Neuron (in vitro differentiated cells): ENCODE measurements around the gene TEF.

Source experiments
- H2AFZ ChIP-seq: one replicate; pipeline ENCODE4 v1.6.1; 2013; ENCODE audit warnings: low read depth, mild to moderate bottlenecking, inconsistent platforms, low read length, moderate library complexity
- H3K27me3 ChIP-seq: one replicate; pipeline ENCODE4 v1.6.1; 2013; ENCODE audit warnings: low read length; ENCODE audit not compliant: insufficient read depth
- H3K36me3 ChIP-seq: one replicate; pipeline ENCODE4 v1.6.1; 2013; ENCODE audit warnings: low read length; ENCODE audit not compliant: insufficient read depth
- H3K4me1 ChIP-seq: one replicate; pipeline ENCODE4 v1.6.1; 2013; ENCODE audit warnings: low read length; ENCODE audit not compliant: insufficient read depth
- H3K4me3 ChIP-seq: 2 replicates; pipeline ENCODE4 v1.5.1; 2013; ENCODE audit warnings: mild to moderate bottlenecking, low read length, moderate library complexity
- H3K9me3 ChIP-seq: one replicate; pipeline ENCODE4 v1.6.1; 2013; ENCODE audit warnings: low read length

TEF gene

DNA sequence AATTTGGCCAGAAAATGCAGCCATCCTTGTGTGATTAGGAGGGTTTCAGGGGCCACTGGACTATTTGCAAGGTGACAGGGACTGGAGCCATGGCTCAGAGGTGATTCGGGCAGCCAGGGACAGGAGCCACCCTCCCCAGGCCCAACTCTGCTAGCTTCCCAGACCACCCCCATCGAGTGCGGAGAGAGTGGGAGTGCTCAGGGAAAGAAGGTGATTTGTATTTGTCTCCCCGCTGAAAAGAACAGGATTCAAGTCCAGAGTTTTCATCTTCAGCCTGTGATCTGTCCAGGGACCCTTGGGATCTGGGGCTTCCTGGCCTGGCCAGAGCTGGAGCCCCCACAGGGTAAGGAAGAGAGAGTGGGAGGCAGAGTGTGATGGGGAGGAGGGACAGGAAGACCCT is 22.4 kb upstream of the TEF start:
- Histone ChIP-seq H3K36me3 (peaks cover 43% of the 10 kb centered on the region), H3K9me3 (no peaks in the 10 kb centered on the region), H3K4me1 (no peaks in the 10 kb centered on the region)

DNA sequence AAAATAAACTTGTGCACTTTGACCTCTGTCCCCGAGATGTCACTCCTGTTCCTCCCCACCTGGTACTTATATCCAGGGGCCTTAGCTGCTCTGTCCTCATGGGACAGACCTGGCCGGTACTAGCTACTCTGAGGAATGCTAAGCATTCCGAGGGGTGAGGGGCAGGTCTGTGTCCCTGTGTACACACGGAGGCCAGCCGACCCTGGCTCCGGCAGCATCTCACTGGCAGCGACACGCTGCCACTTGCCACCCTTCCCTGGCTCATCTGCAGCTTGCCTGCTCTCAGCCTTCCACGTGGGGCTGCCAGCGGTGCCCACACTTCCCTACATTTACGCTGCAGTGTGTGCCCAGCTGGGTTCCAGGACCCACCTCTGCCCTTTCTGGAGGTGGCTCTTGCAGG is 21.6 kb upstream of the TEF start:
- no peak overlapping the region for H2AFZ ChIP-seq
- no peaks in the 10 kb centered on the region for H3K9me3 ChIP-seq
- H3K4me1 ChIP-seq = peaks cover 3% of the 10 kb centered on the region
- no peaks in the 10 kb centered on the region for H3K27me3 ChIP-seq
- H3K4me3 ChIP-seq = no peak overlapping the region
- peaks cover 35% of the 10 kb centered on the region for H3K36me3 ChIP-seq

More for the DNA sequence above, 22.4 kb upstream of the TEF start:
- Histone ChIP-seq H3K4me3 (no peak overlapping the region), H2AFZ (no peak overlapping the region), H3K27me3 (no peaks in the 10 kb centered on the region)

DNA sequence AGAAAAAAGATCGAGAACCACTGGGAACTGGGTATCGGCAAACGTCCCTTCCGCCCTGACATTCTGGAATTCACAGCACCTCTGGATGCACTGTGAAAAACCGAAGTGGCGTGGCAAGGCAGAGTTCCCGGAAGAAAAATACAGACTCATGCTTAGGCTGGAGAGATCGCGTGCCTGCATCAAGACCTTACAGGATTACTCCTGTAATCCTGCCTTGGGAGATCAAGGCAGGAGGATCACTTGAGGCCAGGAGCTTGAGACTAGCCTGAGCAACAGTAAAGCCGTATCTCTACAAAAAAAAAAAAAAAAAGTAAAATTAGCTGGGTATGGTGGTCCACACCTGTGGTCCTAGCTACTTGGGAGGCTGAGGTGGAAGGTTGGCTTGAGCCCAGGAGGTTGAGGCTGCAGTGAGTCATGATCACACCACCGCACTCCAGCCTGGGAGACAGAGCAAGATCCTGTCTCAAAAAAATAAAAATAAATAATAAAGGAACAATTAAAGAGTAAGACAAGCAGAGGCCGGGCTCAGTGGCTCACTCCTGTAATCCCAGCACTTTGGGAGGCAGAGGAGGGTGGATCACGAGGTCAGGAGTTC is 19.9 kb upstream of the TEF start:
- Histone ChIP-seq H3K27me3 (no peaks in the 10 kb centered on the region), H3K36me3 (peaks cover 19% of the 10 kb centered on the region), H3K4me3 (no peak overlapping the region), H3K9me3 (no peaks in the 10 kb centered on the region), H3K4me1 (peaks cover 4% of the 10 kb centered on the region), H2AFZ (no peak overlapping the region)

DNA sequence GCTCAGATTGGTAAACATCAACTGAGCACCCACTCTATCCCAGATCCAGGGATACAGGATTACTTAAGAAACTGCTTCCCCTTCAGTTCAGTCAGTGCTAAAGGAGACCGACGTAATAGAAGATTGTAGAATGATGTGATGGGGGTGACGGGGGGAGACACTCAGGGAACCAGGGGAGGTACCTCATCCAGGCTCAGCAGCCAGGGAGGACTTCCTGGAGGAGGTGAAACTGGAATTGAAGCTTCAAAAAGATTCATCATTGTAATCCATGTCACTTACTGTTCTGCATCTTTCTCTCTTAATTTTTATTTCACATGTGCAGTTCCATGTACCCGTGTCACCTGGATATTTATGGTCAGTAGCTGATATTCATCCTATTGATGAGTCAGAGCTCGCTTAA is 19.1 kb upstream of the TEF start:
- no peaks in the 10 kb centered on the region for H3K9me3 ChIP-seq
- H3K4me1 ChIP-seq = peaks cover 7% of the 10 kb centered on the region
- no peaks in the 10 kb centered on the region for H3K27me3 ChIP-seq
- no peak overlapping the region for H3K4me3 ChIP-seq
- peaks cover 13% of the 10 kb centered on the region for H3K36me3 ChIP-seq
- H2AFZ ChIP-seq = no peak overlapping the region

DNA sequence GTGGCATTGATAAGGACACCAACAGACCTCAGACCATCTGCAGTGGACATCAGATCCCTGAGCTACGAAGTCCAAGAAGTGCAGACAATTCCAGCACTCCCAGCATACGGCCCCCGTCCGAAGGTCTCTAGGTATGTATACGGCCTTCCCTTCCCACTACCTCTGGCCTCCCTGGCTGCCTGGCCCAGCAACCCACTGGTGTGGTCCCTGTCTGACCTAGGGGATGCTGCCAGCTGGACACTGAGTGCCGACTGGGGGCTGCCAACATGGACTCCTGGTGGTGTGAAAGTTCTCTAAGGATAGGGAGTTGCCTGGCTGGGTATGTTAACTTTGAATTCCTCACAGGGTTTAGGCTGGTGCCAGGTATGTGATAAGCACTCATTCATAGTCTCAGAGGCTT is 17.5 kb upstream of the TEF start:
- Histone ChIP-seq H3K27me3 (peaks cover 2% of the 10 kb centered on the region), H3K9me3 (no peaks in the 10 kb centered on the region), H3K4me1 (peaks cover 9% of the 10 kb centered on the region), H2AFZ (no peak overlapping the region), H3K36me3 (no peaks in the 10 kb centered on the region), H3K4me3 (no peak overlapping the region)

DNA sequence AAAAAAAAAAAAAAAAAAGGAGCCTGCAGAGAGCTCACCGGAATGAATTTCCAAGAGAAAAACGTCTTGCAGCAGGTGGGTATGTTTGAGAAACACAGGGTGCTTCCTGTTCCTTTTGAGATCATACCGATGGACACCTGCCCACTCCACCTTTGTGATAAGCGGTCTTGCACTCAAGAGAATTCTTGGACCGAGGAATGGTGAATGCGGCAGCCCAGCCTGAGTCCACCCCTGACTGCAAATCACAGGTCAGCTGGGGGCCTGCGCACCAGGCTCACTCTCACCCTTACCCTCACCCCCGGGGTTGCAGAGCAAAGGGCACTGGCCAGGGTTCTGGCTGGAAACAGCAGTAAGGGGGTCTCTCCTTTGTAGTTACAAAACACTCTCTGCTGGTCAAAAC is 16.8 kb upstream of the TEF start:
- Histone ChIP-seq H2AFZ (no peak overlapping the region), H3K4me1 (peaks cover 9% of the 10 kb centered on the region), H3K27me3 (peaks cover 2% of the 10 kb centered on the region), H3K4me3 (no peak overlapping the region), H3K9me3 (no peaks in the 10 kb centered on the region), H3K36me3 (no peaks in the 10 kb centered on the region)

DNA sequence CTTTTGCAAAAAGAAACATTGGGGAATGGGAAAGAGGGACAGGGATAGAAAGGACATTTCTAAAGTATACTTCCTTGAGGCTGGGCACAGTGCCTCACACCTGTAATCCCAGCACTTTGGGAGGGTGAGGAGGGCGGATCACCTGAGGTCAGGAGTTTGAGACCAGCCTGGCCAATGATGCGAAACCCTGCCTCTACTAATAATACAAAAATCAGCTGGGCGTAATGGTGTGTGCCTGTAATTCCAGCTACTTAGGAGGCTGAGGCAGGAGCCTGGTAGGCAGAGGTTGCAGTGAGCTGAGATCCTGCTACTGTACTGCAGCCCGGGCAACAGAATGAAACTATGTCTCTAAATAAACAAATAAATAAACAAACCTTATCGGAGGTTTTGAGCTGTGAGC is 16.3 kb upstream of the TEF start:
- Histone ChIP-seq H3K4me1 (peaks cover 9% of the 10 kb centered on the region), H3K36me3 (no peaks in the 10 kb centered on the region), H2AFZ (no peak overlapping the region), H3K4me3 (no peak overlapping the region), H3K27me3 (peaks cover 2% of the 10 kb centered on the region), H3K9me3 (no peaks in the 10 kb centered on the region)

DNA sequence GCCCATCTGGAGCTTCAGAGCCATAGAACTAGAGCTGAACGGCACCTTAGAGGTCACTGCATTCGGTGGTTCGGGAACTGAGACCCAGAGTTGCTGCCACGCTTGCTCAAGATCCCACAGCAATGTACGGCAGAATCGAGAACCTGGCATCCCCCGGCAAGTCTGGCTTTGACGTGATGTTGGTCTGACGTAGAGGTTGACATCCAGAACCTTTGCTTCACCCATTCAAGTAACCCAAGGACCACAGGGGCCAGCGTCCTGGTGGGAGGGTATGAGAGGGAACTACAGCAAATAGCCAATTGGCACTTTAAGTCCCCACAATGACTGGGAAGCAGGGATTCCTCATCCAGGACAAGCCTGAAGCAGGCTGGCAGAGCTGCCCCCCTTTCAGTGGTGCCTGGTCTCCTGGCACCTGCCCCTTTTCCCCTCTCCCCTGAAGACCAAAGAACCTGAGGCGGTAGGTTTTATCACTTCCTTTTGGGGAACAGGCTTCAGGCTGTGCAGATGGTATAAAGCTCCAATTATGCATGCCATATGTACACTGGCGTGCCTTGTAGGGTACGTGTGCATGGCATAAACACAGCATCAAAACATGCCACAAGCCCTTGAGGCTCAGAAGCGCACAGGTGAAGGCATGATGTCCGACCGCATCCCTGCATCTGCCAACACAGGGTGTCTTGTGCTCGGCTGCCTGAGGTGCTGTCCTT is 15.3 kb upstream of the TEF start:
- no peak overlapping the region for H3K4me3 ChIP-seq
- no peak overlapping the region for H2AFZ ChIP-seq
- H3K4me1 ChIP-seq = peaks cover 9% of the 10 kb centered on the region
- H3K27me3 ChIP-seq = peaks cover 2% of the 10 kb centered on the region
- no peaks in the 10 kb centered on the region for H3K36me3 ChIP-seq
- no peaks in the 10 kb centered on the region for H3K9me3 ChIP-seq

DNA sequence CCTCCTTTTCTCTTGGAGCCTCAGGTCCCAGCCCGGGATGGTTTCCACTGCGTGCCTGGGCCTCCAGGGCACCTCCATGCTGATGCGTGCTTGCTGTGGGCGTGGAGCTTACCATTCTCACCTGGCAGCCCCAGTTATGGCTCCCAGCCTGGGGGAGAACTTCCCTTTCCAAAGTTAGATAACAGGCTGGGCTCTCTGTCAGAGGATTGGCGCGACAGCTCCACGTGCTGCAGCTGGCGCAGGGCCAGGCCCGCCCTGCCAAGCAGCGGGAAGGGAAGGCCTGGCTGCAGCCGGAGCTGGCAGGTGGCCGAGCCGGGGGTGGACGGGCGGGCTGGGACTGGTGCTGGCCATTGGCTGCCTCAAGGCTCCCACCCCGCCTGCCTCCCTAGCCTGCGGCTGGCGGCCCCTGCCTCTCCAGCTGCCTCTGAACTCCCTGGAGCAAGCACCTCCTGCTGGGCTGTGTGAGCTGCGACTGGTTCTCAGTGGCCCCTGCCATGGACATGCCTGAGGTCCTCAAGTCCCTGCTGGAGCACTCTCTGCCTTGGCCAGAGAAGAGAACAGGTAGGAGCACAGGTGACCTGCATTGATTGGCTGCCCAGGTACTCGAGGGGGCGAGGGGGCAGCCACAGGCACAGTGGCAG is 14.6 kb upstream of the TEF start:
- Histone ChIP-seq H3K4me3 (no peak overlapping the region), H2AFZ (no peak overlapping the region), H3K9me3 (no peaks in the 10 kb centered on the region), H3K36me3 (no peaks in the 10 kb centered on the region), H3K4me1 (peaks cover 9% of the 10 kb centered on the region), H3K27me3 (peaks cover 2% of the 10 kb centered on the region)

DNA sequence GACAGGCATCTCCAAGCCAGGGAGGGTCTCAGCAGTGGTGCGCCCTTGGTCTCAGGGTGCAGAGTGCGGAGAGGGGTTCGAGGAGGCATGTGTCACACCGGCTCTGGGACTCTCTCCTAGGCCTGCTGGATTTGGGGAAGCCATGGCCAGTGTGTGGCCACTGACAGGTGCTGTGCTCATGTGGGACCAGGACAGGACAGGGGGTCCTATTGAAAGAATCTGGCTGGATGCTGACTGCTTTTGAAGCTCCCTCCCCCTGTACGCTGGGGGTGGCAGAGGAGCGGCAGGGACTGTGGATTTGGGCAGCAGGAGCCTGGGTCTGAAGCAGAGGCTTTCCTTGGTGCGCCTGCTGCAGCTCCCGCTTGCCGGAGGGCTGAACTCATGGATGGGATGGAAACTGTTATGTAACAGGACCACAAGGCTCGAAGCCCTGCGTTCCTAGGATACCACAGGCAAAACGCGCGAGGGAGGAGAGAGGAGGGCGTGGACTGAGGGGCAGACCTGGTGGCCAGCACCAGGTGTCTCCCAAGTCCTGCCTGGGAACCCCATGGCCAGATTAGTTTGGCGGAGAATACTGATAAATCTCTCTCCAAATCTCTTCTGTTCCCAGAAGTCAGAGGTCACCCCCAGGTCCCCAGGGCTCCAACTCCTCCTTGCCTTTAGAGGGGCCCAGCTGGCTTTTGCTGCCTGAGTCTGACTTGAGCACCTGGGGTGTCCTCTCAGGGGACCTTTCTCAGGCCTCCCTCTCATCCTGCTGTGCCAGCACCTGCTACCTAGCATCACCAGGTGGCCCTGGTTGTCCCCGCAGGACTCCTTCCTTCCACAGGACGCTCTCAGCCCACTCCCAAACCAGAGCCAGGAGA is 13.8 kb upstream of the TEF start:
- H3K27me3 ChIP-seq = peaks cover 2% of the 10 kb centered on the region
- no peak overlapping the region for H3K4me3 ChIP-seq
- no peaks in the 10 kb centered on the region for H3K36me3 ChIP-seq
- no peak overlapping the region for H2AFZ ChIP-seq
- H3K9me3 ChIP-seq = no peaks in the 10 kb centered on the region
- H3K4me1 ChIP-seq = peaks cover 9% of the 10 kb centered on the region

DNA sequence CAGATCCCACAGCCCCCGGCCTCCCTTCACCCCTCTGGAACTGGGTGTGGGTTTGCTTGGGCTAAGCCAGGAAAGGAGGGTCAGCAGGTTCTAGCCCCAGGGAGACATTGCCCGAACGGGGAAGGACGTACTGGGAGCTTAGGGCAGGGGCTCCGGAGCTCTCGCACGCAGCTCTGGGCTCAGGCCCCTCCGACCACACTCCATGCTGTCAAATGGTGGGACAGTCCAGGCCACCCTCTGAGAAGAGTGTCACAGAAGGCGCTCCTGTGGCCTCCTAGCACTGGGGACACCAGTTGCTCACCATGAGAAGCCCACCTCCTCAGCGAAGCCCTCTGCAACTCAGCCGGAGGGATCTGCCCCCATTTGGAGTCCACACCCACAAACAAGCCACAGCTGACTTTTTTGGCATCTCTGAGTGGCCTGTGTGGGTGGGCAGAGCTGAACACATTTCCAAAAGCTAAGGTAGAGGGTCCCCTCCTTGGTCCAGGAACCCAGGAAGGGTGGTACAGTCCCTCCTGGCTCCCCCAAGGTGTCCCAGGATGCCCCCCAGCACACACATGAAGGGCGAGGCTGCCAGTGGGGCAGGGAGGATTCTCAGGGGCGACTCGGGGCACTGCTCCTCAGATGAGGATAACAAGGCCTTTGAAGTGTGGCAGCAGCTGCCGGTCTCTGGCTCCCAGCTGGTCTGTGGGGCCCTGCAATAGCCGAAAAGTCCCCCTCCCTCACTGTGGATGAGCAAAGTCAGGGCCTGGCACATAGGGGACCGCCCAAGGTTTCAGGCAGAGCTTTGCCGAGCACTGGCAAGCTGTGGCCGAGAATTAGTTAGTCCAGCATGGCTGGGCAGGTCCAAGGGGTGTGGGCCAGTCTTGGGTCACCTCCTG is 13.0 kb upstream of the TEF start:
- no peak overlapping the region for H3K4me3 ChIP-seq
- H2AFZ ChIP-seq = no peak overlapping the region

DNA sequence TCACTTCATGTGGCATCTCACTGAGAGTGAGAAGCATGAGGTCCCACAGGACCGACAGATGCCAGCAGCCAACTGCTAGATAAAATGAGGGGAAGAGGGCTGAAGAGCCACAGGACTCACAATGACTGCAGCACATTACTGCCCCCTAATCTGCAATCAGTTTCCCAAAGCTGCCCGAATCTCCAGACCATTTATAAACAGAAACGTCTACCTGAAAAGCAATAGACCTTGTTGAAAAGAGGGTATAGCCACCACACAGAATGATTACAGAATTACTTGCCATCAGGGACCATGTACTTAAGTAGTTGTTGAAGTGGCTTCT is 12.4 kb upstream of the TEF start:
- Histone ChIP-seq H3K36me3 (no peaks in the 10 kb centered on the region), H3K9me3 (no peaks in the 10 kb centered on the region), H3K4me3 (no peak overlapping the region), H3K4me1 (peaks cover 9% of the 10 kb centered on the region), H3K27me3 (peaks cover 2% of the 10 kb centered on the region), H2AFZ (no peak overlapping the region)

More for the DNA sequence above, 13.0 kb upstream of the TEF start:
- H3K4me1 ChIP-seq = peaks cover 9% of the 10 kb centered on the region
- H3K36me3 ChIP-seq = no peaks in the 10 kb centered on the region
- peaks cover 2% of the 10 kb centered on the region for H3K27me3 ChIP-seq
- no peaks in the 10 kb centered on the region for H3K9me3 ChIP-seq
